Kidney tubule cell (primary cell): ENCODE data around the gene LCK.
"Not testable (repeated sequence)": the region's sequence is repeated elsewhere in the genome, so short reads cannot be mapped to it uniquely, and the experiment has no call there.

Experiments
- DNase-seq: peaks from one replicate; pipeline ENCODE4 v3.0.0-alpha.2; 2018; ENCODE audit warnings: low spot score

LCK gene

DNA sequence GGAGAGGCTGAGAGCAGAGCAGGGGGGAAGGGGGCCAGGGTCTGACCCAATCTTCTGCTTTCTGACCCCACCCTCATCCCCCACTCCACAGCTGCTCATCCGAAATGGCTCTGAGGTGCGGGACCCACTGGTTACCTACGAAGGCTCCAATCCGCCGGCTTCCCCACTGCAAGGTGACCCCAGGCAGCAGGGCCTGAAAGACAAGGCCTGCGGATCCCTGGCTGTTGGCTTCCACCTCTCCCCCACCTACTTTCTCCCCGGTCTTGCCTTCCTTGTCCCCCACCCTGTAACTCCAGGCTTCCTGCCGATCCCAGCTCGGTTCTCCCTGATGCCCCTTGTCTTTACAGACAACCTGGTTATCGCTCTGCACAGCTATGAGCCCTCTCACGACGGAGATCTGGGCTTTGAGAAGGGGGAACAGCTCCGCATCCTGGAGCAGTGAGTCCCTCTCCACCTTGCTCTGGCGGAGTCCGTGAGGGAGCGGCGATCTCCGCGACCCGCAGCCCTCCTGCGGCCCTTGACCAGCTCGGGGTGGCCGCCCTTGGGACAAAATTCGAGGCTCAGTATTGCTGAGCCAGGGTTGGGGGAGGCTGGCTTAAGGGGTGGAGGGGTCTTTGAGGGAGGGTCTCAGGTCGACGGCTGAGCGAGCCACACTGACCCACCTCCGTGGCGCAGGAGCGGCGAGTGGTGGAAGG is 23.7 kb downstream of the LCK start:
- no peak for DNase-seq

DNA sequence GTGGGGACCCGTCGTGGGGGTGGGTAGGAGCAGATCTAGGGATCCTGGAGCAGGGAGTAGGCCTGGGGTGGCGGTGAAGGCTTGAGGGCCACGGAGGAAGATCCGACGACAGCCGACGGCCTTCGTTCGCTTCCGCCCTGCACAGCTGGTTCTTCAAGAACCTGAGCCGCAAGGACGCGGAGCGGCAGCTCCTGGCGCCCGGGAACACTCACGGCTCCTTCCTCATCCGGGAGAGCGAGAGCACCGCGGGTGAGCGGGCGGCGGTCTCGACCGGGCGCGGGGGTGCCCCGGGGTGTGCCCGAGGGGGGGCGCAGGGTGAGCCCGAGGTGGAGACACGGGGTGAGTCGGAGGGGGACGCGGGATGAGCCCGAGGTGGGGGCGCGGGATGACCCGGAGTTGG is 24.4 kb downstream of the LCK start:
- DNase-seq = no peak

DNA sequence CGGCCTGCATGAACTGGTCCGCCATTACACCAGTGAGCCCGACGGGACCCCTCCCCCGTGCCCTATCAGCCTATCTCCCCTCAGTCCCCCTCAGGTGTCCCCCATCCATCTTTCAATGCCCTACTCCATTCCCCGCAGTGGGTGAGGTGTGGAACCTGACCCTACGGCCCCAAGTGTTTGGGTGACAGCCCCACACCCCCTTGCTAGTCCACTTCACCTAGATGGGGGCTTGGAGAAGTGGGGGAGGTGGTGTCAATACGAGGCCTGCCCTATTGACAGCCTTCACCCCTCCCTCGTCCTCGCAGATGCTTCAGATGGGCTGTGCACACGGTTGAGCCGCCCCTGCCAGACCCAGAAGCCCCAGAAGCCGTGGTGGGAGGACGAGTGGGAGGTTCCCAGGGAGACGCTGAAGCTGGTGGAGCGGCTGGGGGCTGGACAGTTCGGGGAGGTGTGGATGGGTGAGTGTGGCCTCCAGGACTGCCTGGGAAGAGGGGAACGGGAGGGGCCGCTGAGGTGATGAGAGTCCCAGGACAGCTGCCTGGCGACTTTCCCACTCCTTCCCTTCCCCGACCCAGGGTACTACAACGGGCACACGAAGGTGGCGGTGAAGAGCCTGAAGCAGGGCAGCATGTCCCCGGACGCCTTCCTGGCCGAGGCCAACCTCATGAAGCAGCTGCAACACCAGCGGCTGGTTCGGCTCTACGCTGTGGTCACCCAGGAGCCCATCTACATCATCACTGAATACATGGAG is 25.1 kb downstream of the LCK start:
- no peak for DNase-seq

DNA sequence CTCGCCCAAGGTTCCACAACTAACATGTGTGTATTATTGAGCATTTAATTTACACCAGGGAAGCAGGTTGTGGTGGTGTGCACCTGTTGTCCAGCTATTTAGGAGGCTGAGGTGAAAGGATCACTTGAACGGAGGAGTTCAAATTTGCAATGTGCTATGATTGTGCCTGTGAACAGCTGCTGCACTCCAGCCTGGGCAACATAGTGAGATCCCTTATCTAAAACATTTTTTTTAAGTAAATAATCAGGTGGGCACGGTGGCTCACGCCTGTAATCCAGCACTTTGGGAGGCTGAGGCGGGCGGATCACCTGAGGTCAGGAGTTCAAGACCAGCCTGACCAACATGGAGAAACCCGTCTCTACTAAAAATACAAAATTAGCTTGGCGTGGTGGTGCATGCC is 33.7 kb downstream of the LCK start:
- not testable (repeated sequence) for DNase-seq

DNA sequence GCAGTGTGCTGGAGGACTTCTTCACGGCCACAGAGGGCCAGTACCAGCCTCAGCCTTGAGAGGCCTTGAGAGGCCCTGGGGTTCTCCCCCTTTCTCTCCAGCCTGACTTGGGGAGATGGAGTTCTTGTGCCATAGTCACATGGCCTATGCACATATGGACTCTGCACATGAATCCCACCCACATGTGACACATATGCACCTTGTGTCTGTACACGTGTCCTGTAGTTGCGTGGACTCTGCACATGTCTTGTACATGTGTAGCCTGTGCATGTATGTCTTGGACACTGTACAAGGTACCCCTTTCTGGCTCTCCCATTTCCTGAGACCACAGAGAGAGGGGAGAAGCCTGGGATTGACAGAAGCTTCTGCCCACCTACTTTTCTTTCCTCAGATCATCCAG is 34.6 kb downstream of the LCK start:
- DNase-seq = no peak

DNA sequence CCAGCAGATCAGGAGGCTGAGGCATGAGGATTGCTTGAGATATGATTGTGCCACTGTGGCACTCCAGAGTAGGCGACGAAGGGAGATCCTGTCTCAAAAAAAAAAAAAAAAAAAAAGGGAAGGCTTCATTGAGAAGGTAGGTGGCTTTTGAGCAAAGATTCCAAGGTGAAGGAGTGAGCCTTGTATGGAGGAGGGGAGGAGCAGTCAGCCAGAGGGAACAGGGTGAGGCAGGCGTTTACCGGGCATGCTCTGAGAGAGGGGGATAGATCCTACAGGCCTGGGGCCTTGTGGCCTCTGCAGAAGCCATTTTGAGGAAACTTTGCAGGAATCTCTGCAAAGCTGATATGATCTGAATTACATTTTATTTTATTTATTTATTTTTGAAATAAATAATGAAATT is 35.7 kb downstream of the LCK start:
- no peak for DNase-seq

DNA sequence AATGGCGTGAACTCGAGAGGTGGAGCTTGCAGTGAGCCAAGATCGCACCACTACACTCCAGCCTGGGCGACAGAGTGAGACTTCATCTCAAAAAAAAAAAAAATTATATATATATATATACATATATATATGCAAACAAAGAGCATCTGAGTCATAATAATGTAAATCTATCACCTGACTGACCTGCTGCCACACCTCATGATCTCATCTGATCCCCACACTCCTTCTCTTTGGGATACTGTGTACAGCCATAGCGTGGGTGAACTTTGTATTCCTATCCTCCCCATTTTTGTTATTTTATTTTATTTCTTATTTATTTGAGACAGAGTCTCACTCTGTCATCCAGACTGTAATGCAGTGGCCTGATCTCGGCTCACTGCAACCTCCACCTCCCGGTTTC is 38.2 kb downstream of the LCK start:
- DNase-seq = no peak

DNA sequence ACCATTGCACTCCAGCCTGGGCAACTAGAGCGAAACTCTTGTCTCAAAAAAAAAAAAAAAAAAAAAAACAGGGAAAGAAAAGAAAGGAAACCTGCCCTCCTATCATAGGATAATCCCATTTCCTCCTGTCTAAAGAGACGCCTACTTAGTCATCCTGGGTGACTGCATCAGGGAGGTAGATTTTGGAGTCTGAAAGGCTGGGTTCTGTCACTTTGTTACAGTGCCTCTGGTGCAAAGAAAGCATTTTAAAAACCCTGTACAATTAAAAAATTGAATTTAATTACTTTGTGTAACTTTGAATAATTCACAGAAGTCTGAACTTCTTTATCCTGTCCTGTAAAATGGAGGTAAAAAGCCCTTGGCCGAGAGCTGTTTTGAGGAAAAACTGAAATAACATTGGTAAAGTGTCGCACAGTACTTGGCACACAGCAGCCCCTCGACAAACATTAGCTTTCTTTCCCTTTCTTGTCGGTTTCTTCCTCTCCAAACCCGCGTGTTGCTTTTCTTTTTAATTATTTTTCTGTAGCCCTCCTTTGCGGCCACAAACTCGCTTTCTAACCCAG is 40.2 kb downstream of the LCK start:
- DNase-seq = peak; percentile 83

DNA sequence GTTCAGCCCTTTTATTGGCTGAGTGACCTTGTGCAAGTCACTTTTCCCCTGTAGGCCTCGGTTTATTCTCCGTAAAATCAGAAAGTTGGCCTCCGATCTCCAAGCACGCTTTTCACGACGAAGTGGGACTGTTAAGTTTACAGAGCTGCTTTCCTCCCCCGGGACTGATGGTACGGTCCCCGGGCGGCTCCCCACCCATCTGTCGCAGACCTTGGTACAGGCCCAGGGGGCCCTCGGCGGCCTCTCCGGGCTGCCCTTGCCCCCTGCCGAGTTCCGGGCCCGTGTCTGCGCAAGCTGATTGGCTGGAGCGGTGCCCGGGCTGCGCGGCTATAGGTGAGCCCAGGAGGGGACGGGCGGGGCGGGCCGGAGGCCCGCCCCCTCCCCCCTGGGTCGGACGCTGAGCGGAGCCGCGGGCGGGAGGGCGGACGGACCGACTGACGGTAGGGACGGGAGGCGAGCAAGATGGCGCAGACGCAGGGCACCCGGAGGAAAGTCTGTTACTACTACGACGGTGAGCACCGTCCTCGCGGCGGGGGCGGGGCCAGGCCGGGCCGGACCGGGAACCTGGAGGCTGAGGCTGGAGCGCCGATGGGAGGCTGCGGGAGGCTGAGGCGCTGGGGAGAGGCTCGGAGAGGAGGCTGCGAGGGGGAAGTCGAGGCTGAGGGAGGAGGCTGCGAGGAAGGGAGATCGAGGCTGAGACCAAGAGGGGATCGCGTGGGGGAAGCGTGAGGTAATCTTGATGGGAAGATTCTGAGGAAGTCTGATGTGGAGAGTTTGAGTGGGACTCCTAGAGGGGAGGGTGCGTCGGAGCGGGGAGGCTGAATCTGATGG is 40.9 kb downstream of the LCK start, which contains the start of gene HDAC1:
HDAC1 (plus strand) TSS at position 376 of the 831 bp plus-strand sequence; CDS start at position 463, 87 bp downstream.
- peak; percentile 98 for DNase-seq

DNA sequence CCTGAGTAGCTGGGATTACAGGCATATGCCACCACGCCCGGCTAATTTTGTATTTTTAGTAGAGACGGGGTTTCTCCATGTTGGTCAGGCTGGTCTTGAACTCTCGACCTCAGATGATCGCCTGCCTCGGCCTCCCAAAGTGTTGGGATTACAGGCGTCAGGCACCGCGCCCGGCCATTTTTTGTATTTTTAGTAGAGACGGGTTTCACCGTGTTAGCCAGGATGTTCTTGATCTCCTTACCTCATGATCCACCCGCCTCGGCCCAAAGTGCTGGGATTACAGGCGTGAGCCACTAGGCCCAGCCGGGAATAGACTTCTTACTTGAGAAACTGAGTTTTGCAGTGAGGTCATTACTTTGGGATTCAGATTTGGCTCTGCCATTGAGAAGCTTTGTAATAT is 47.1 kb downstream of the LCK start:
- DNase-seq = not testable (repeated sequence)

DNA sequence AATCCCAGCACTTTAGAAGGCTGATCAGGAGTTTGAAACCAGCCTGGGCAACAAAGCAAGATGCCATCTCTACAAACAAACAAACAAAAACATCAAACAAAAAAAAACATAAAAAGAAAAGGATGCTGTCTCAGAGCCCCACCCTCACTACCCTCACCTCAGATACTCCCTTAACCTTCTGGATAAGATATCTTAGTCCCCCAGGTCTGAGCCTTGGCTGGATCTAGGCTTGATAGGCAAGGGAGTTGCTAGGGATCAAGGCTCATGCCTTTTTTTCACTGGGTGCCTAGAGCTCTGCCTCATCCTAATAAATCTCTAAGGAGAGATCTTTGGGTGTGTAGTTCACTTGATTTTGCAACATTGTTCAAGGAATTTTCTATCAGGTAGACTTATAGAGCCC is 48.3 kb downstream of the LCK start:
- no peak for DNase-seq

DNA sequence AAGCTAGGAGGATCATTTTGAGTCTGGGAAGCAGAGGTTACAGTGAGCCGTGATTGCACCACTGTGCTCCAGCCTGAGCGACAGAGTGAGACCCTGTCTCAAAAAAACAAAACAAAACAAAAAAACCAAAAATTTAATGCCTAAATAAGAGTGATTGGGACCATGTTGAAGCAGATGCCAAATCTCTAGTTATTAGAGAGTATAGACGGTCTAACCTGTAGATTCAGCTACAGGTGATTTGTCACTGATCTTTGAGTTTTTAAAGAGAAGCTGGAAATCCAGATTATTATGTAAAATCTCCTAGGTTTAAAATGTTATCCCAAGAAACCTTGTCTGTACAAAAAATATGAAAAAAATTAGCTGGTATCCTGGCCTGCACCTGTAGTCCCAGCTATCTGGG is 52.3 kb downstream of the LCK start:
- DNase-seq = no peak

DNA sequence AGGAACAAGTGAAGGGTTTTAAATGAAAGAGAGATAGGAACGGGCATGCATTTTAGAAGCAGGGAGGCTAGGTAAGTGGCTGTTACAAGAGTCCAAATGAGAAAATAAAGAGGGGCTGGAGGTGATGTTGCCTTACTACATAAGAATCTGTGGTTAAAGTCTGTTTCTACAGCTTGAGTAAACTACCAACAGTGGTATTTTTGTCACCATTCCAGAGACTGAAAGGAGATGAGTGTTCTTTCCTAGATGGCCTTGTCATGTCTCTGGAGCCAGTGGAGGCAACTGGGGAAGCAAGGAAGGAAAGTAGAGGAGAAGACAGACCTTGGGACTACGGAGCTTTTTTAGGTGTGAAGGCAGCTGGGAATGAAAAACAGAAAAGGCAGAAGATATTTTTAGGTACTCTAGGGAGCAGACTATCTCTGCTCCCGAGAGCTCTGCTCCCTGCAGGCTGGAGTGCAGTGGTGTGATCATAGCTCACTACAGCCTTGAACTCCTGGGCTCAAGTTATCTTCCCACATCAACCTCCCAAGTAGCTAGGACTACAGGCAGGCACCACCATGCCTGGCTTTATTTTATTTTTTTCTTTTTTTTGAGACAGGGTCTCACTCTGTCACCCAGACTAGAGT is 53.0 kb downstream of the LCK start:
- DNase-seq = no peak

DNA sequence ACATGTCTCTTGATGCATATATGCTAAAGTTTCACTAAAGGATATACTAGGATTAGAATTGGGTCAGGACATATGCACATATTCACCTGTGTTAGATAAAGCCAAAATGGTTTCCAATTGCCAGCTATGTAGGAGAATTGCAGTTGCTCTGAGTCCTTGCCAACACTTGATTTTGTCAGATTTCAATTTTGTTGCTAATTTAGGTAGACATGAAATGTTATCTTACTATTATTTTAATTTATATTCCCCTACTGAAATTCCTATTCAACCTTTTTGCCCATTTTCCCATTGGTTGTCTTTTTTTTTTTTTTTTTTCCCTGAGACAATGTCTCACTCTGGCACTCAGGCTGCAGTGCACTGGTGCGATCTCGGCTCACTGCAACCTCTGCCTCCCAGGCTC is 54.2 kb downstream of the LCK start:
- DNase-seq = no peak

DNA sequence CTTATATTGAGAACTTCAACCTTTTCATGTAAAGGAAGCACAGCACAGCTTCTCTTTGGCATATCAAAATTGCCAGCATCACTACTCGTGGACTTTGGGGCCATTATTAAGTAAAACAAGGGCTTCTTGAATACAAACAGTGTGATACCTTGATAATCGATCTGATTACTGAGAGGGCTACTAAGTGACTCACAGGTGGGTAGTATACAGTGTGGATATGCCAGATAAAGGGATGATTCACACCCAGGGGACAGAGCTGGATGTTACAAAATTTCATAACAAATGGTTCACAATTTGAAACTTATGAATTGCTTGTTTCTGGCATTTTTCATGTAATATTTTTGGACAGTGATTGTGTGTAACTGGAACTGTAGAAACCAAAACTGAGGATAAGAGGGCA is 56.3 kb downstream of the LCK start:
- no peak for DNase-seq

DNA sequence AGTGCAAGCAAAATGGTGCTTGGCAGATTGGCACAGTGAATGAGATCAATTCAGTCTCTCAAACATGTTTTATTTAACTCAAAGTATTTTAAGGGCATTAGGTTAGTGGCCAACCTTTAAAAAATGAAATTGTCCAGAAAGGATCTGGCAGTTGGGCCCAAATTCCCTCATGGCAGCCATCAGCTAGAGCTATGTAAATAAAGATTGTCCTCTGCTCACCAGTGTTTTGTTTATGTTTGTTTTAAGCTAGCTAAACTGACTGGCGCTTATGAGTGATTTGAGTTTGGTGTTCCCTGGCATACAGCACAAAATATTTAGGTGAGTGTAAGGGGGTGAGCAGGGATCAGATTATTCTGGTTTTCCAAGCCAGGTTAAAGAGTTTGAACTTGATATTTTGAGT is 58.9 kb downstream of the LCK start:
- no peak for DNase-seq

DNA sequence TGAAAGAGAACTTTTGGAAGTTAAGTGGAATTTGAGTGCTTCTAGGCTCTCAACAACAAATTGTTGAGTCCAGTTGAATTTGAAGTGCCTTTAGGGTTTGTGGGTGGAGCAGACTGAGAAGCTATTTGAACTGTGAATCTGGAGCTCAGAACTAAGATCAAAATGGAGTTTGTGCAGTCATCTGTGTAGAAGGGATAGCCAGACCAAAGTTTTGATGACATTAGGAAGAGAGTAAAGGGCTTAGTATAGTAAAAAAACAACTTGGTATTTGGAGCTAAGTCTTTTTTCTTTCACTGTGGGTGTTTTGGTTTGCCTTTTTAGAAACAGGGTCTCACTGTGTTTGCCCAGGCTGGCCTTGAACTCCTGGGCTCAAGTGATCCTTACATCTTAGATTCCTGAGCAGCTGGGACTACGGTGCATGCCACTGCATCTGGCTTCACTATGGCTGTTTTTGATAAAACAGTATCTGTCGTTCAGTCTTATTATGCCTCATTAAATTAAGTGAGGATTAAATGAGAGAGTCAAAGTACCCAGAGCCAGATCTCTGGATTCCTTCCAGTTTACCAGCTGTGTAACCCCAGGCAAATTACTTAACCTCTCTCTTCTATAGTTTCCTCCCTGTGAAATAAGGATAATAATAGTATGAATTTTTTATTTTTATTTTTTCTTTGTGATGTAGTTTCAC is 60.8 kb downstream of the LCK start:
- no peak for DNase-seq

DNA sequence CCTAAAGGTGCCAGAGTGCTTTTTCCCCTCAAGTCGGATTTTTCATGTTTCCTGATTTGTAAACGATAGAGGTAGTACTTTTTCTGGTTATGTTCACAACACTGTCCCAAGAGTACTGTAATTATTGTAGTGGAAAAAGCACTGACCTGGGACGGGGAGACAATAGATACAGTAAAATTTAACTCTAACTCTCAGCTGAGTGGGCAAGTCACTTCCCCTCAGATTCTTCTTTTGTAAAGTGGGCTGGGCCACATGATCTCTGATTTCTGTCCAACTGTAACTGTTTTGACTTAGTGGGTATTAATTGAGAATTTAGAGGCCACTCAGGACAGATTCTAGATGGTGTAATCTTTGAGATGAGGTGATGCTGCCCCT is 65.8 kb downstream of the LCK start:
- DNase-seq = no peak

DNA sequence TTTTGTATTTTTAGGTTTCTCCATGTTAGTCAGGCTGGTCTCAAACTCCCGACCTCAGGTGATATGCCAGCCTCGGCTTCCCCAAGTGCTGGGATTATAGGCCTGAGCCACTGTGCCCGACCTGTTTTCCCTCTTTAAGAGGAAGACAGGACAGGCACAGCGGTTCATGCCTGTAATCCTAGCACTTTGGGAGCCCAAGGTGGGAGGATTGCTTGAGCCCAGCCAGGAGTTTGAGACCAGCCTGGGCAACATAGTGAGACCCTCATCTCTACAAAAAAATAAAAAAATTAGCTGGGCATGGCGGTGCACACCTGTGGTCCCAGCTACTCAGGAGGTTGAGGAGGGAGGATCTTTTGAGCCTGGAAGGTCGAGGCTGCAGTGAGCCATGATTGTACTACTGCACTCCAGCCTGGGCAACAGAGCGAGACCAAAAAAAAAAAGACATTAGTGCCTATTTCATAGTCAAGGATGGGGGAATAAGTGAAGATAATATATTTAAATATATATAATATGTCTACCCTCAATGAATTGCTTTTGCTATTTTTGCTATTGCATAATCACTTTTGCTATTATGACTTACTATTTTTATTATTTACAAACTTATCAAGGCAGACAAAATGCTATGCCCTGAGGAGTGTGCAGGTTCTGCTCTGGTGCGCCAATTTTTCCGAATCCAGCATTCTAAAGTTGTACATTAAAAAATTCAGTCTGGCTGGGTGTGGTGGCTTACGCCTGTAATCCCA is 67.2 kb downstream of the LCK start:
- DNase-seq = no peak

DNA sequence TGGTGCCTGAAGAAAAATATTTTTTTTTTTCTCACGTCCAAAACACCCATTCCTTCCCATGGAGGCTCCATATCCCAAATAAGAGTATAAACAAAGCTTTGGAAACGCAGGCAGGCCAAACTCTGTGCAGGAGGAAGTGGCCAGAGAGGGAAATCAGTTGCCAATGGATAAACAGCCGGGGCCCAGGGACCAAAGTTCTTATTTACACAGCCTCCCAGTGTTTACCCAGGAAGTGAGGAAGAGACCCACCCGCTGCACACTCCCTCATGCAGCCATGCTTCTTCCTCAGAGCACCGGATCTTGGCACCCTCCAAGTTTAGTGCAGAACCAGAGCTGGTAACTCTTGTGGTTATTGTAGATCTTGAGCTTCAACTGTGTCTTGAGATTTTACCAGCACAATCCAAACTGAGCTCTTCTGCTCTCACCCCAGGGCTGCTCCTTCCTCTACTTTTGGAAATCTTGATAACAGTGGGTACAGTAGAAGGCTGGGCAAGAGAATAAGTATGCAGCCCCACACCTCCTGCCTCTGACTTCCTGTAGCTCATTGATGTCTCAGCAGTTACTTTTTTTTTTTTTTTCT is 70.7 kb downstream of the LCK start:
- DNase-seq = peak; percentile 51
